Measurements from ENCODE around the gene MAN1A1.

GRCh38 chr6:119327810-119328209, 21.8 kb downstream of the MAN1A1 start:
- TF ChIP-seq EP300 (IDR thresholded peaks at IDR 0.05): no peak
- no peak for TF ChIP-seq POLR2A (IDR thresholded peaks at IDR 0.05; ENCODE audit: low read length)
- no peak for TF ChIP-seq USF2 (IDR thresholded peaks at IDR 0.05)
- no peak for TF ChIP-seq CTCF (IDR thresholded peaks at IDR 0.05)
- no peak for TF ChIP-seq JUNB (IDR thresholded peaks at IDR 0.05)
- no peak for TF ChIP-seq ZFP36 (IDR thresholded peaks at IDR 0.05; ENCODE audit: borderline replicate concordance, partially characterized antibody)
- no peak for TF ChIP-seq MAX (IDR thresholded peaks at IDR 0.05)
- TF ChIP-seq RCOR1 (IDR thresholded peaks at IDR 0.05; ENCODE audit: low read depth, low read length): no peak
- TF ChIP-seq REST (IDR thresholded peaks at IDR 0.05): no peak
- no peak for TF ChIP-seq RFX5 (IDR thresholded peaks at IDR 0.05)
- no peak for TF ChIP-seq MYC (IDR thresholded peaks at IDR 0.05; ENCODE audit: borderline replicate concordance, low read length)
